ENCODE data around the gene TSNAX.

TSNAX gene

GRCh38 chr1:231611111-231611510, 82.6 kb downstream of the TSNAX start:
- Histone ChIP-seq H3K4me3 (ENCODE audit: insufficient read length, low read depth) (no peak overlapping the region), H3K27me3 (ENCODE audit: insufficient read depth, insufficient read length) (no peaks in the 10 kb centered on the region), H3K36me3 (ENCODE audit: insufficient read depth, insufficient read length, low read length) (no peaks in the 10 kb centered on the region), H3K9ac (ENCODE audit: insufficient read length, low read depth) (no peak overlapping the region), H3K9me3 (ENCODE audit: insufficient read depth, low read length) (no peaks in the 10 kb centered on the region), H3K4me1 (ENCODE audit: insufficient read depth, insufficient read length) (no peaks in the 10 kb centered on the region)
- no peak for DNase-seq (ENCODE audit: low read depth, low spot score)
- TF ChIP-seq YY1 (IDR thresholded peaks at IDR 0.05; ENCODE audit: insufficient read depth, insufficient read length): no peak
- TF ChIP-seq SUZ12 (IDR thresholded peaks at IDR 0.05; ENCODE audit: extremely low read depth, insufficient read depth, insufficient read length): no peak
- TF ChIP-seq ZNF274 (IDR thresholded peaks at IDR 0.05; ENCODE audit: low read depth, low read length): no peak

GRCh38 chr1:231611851-231612250, 83.4 kb downstream of the TSNAX start:
- no peak overlapping the region for H3K9ac ChIP-seq (ENCODE audit: insufficient read length, low read depth)
- no peaks in the 10 kb centered on the region for H3K27me3 ChIP-seq (ENCODE audit: insufficient read depth, insufficient read length)
- TF ChIP-seq YY1 (IDR thresholded peaks at IDR 0.05; ENCODE audit: insufficient read depth, insufficient read length) (no peak), ZNF274 (IDR thresholded peaks at IDR 0.05; ENCODE audit: low read depth, low read length) (no peak), SUZ12 (IDR thresholded peaks at IDR 0.05; ENCODE audit: extremely low read depth, insufficient read depth, insufficient read length) (no peak)
- no peaks in the 10 kb centered on the region for H3K36me3 ChIP-seq (ENCODE audit: insufficient read depth, insufficient read length, low read length)
- H3K9me3 ChIP-seq (ENCODE audit: insufficient read depth, low read length): no peaks in the 10 kb centered on the region
- H3K4me3 ChIP-seq (ENCODE audit: insufficient read length, low read depth): no peak overlapping the region
- no peaks in the 10 kb centered on the region for H3K4me1 ChIP-seq (ENCODE audit: insufficient read depth, insufficient read length)
- no peak for DNase-seq (ENCODE audit: low read depth, low spot score)

- no peak overlapping the region for H3K9ac ChIP-seq (ENCODE audit: insufficient read length, low read depth)
- no peaks in the 10 kb centered on the region for H3K9me3 ChIP-seq (ENCODE audit: insufficient read depth, low read length)
- no peak for DNase-seq (ENCODE audit: low read depth, low spot score)
- no peak overlapping the region for H3K4me3 ChIP-seq (ENCODE audit: insufficient read length, low read depth)
- H3K27me3 ChIP-seq (ENCODE audit: insufficient read depth, insufficient read length): no peaks in the 10 kb centered on the region
- H3K4me1 ChIP-seq (ENCODE audit: insufficient read depth, insufficient read length): no peaks in the 10 kb centered on the region
- no peaks in the 10 kb centered on the region for H3K36me3 ChIP-seq (ENCODE audit: insufficient read depth, insufficient read length, low read length)
- TF ChIP-seq YY1 (IDR thresholded peaks at IDR 0.05; ENCODE audit: insufficient read depth, insufficient read length) (no peak), SUZ12 (IDR thresholded peaks at IDR 0.05; ENCODE audit: extremely low read depth, insufficient read depth, insufficient read length) (no peak), ZNF274 (IDR thresholded peaks at IDR 0.05; ENCODE audit: low read depth, low read length) (no peak)
These were observed 84.1 kb downstream of the TSNAX start for GRCh38 chr1:231612393-231613089.

GRCh38 chr1:231613419-231614349, 85.2 kb downstream of the TSNAX start:
- H3K36me3 ChIP-seq (ENCODE audit: insufficient read depth, insufficient read length, low read length): no peaks in the 10 kb centered on the region
- DNase-seq (ENCODE audit: low read depth, low spot score): no peak
- no peak overlapping the region for H3K4me3 ChIP-seq (ENCODE audit: insufficient read length, low read depth)

More at GRCh38 chr1:231613419-231614349, 85.2 kb downstream of the TSNAX start:
- no peaks in the 10 kb centered on the region for H3K4me1 ChIP-seq (ENCODE audit: insufficient read depth, insufficient read length)
- no peak overlapping the region for H3K9ac ChIP-seq (ENCODE audit: insufficient read length, low read depth)
- H3K27me3 ChIP-seq (ENCODE audit: insufficient read depth, insufficient read length): no peaks in the 10 kb centered on the region
- TF ChIP-seq YY1 (IDR thresholded peaks at IDR 0.05; ENCODE audit: insufficient read depth, insufficient read length) (no peak), SUZ12 (IDR thresholded peaks at IDR 0.05; ENCODE audit: extremely low read depth, insufficient read depth, insufficient read length) (no peak)
- no peaks in the 10 kb centered on the region for H3K9me3 ChIP-seq (ENCODE audit: insufficient read depth, low read length)

Data from NT2/D1 (cell line).